HCT116 (cell line): ENCODE measurements around the gene YIPF3. TPM values are rescaled to one million over a fixed set of nuclear protein-coding genes. Genes with fewer than 3 reads are reported as not detected.

Experiments
- ATAC-seq: fragments of 200-7000 bp; cut with Tn5 transposase; 2 replicates; pipeline ENCODE4 v1.9.1; 2020; ENCODE audit warnings: mild to moderate bottlenecking, moderate library complexity
- BruUV-seq: library from RNA; stranded (reverse); fragments of 400-500 nt; replicated peaks from 2 replicates; lab custom pipeline; 2021; lab: Mats Ljungman, UMichigan
- CTCF ChIA-PET: fragments of 300-600 bp; sonication (Branson Sonifier 250); formaldehyde crosslinking; loops from one replicate; lab custom pipeline; 2021; ENCODE audit warnings: antibody characterized with exemption; lab: Charles Lee
- POLR2A ChIA-PET: fragments of 300-600, 350-600 bp; sonication (Branson Sonifier 250); formaldehyde crosslinking; loops from one replicate; lab custom pipeline; 2021; ENCODE audit warnings: antibody characterized with exemption; lab: Charles Lee
- RAD21 ChIA-PET, 2 experiments: fragments of 300-600 bp; sonication (Branson Sonifier 250); formaldehyde crosslinking; loops; one replicate each; lab custom pipeline; 2023; ENCODE audit warnings: low total read pairs in 2 of 2; ENCODE audit not compliant: uncharacterized antibody in 2 of 2, unreplicated experiment in 2 of 2, low non-redundant PET in 1 of 2; lab: Charles Lee
- DNase-seq: peaks from one replicate; pipeline ENCODE4 v3.0.0-alpha.2; 2010; ENCODE audit warnings: low read depth, low spot score
- H2AFZ ChIP-seq: fragments of 200-600 bp; shearing (Covaris generic), sonication (generic); 2 replicates; pipeline ENCODE4 v1.6.1; 2017; ENCODE audit warnings: low read depth, mixed run types, mixed read lengths, antibody characterized with exemption, low read length; ENCODE audit not compliant: poor library complexity, severe bottlenecking
- H3K27ac ChIP-seq: 2 replicates; pipeline ENCODE4 v1.5.1; 2012; ENCODE audit warnings: low read depth, low read length
- H3K27me3 ChIP-seq: fragments of 200-600 bp; sonication (generic); 2 replicates; pipeline ENCODE4 v1.6.1; 2016; ENCODE audit warnings: mixed run types, low read length, mixed read lengths; ENCODE audit not compliant: insufficient read depth
- H3K36me3 ChIP-seq, 2 experiments: fragments of 200-500 bp in 1 of 2; fragments of 200-600 bp in 1 of 2; sonication (Bioruptor generic) in 1 of 2; sonication (generic) in 1 of 2; 2 replicates each; pipeline versions ENCODE4 v1.5.1 to v1.6.1; 2014 to 2016; ENCODE audit warnings: low read length in 2 of 2, inconsistent platforms in 1 of 2, mixed read lengths in 1 of 2, mixed run types in 1 of 2; ENCODE audit not compliant: insufficient read depth in 2 of 2, control insufficient read depth in 1 of 2
- H3K4me1 ChIP-seq, 2 experiments: fragments of 200-600 bp in 1 of 2; sonication (generic) in 1 of 2; 2 replicates each; pipeline versions ENCODE4 v1.5.1 to v1.6.1; 2012 to 2017; ENCODE audit warnings: low read length in 2 of 2, inconsistent platforms in 1 of 2, mild to moderate bottlenecking in 1 of 2, mixed read lengths in 1 of 2, mixed run types in 1 of 2, moderate library complexity in 1 of 2; ENCODE audit not compliant: insufficient read depth in 2 of 2, control insufficient read depth in 1 of 2
- H3K4me2 ChIP-seq: fragments of 200-600 bp; sonication (generic); 2 replicates; pipeline ENCODE4 v1.6.1; 2017; ENCODE audit warnings: mixed run types, low read length, mixed read lengths
- H3K4me3 ChIP-seq, 2 experiments: fragments of 200-600 bp in 1 of 2; sonication (generic) in 1 of 2; replicated peaks in 1 of 2; 2 replicates each; pipeline ENCODE4 v1.5.1; 2011 to 2016; ENCODE audit warnings: low read length in 2 of 2, control low read depth in 1 of 2, low read depth in 1 of 2, mild to moderate bottlenecking in 1 of 2, mixed read lengths in 1 of 2, mixed run types in 1 of 2
- H3K79me2 ChIP-seq: fragments of 200-600 bp; sonication (generic); 2 replicates; pipeline ENCODE4 v1.6.1; 2017; ENCODE audit warnings: mild to moderate bottlenecking, mixed run types, low read length, moderate library complexity, mixed read lengths; ENCODE audit not compliant: insufficient read depth
- H3K9ac ChIP-seq: fragments of 200-600 bp; sonication (generic); 2 replicates; pipeline ENCODE4 v1.6.1; 2016; ENCODE audit warnings: low read length, mixed read lengths
- H3K9me2 ChIP-seq: fragments of 200-600 bp; sonication (generic), shearing (Covaris generic); 2 replicates; pipeline ENCODE4 v1.6.1; 2017; ENCODE audit warnings: mixed run types, mild to moderate bottlenecking, moderate library complexity; ENCODE audit not compliant: insufficient read depth
- H3K9me3 ChIP-seq, 2 experiments: fragments of 200-500 bp in 1 of 2; fragments of 200-600 bp in 1 of 2; sonication (Bioruptor generic) in 1 of 2; sonication (generic) in 1 of 2; 2 replicates each; pipeline ENCODE4 v1.6.1; 2014 to 2017; ENCODE audit warnings: low read length in 2 of 2, mixed read lengths in 2 of 2, inconsistent platforms in 1 of 2, low read depth in 1 of 2, mild to moderate bottlenecking in 1 of 2, mixed run types in 1 of 2, moderate library complexity in 1 of 2; ENCODE audit not compliant: control insufficient read depth in 1 of 2, insufficient read depth in 1 of 2
- H4K20me1 ChIP-seq: fragments of 200-600 bp; sonication (generic), shearing (Covaris generic); 2 replicates; pipeline ENCODE4 v1.6.1; 2017; ENCODE audit warnings: mixed run types, mild to moderate bottlenecking, moderate library complexity; ENCODE audit not compliant: insufficient read depth
- ATF3 ChIP-seq: IDR thresholded peaks from 2 replicates; pipeline ENCODE4 v1.6.1; 2012
- CBX3 ChIP-seq: IDR thresholded peaks from 2 replicates; pipeline ENCODE4 v1.6.1; 2012; ENCODE audit warnings: low read depth
- CEBPB ChIP-seq: IDR thresholded peaks from 2 replicates; pipeline ENCODE4 v1.6.1; 2012; ENCODE audit warnings: low read depth
- EGR1 ChIP-seq: IDR thresholded peaks from 2 replicates; pipeline ENCODE4 v1.6.1; 2012; ENCODE audit warnings: low read depth
- ELF1 ChIP-seq: IDR thresholded peaks from 2 replicates; pipeline ENCODE4 v1.6.1; 2012; ENCODE audit warnings: low read depth, borderline replicate concordance
- FOSL1 ChIP-seq: IDR thresholded peaks from 2 replicates; pipeline ENCODE4 v1.6.1; 2012; ENCODE audit warnings: low read depth
- MAX ChIP-seq: IDR thresholded peaks from 2 replicates; pipeline ENCODE4 v1.6.1; 2012
- POLR2AphosphoS5 ChIP-seq: IDR thresholded peaks from 2 replicates; pipeline ENCODE4 v1.6.1; 2011; ENCODE audit warnings: mild to moderate bottlenecking, low read depth, low read length, moderate library complexity
- RAD21 ChIP-seq: IDR thresholded peaks from 2 replicates; pipeline ENCODE4 v1.6.1; 2012; ENCODE audit warnings: low read depth, mild to moderate bottlenecking
- REST ChIP-seq: IDR thresholded peaks from 2 replicates; pipeline ENCODE4 v1.6.1; 2012; ENCODE audit warnings: low read depth
- SP1 ChIP-seq: IDR thresholded peaks from 2 replicates; pipeline ENCODE4 v1.6.1; 2012; ENCODE audit warnings: low read depth
- SRF ChIP-seq: IDR thresholded peaks from 2 replicates; pipeline ENCODE4 v1.6.1; 2012; ENCODE audit warnings: low read depth
- YY1 ChIP-seq: IDR thresholded peaks from 2 replicates; pipeline ENCODE4 v1.6.1; 2011; ENCODE audit warnings: low read length, low read depth, moderate library complexity, mild to moderate bottlenecking; ENCODE audit not compliant: insufficient replicate concordance; ENCODE audit errors: extremely low read depth
- ZBTB33 ChIP-seq: IDR thresholded peaks from 2 replicates; pipeline ENCODE4 v1.6.1; 2011; ENCODE audit warnings: mild to moderate bottlenecking, low read length, moderate library complexity; ENCODE audit not compliant: insufficient replicate concordance; ENCODE audit errors: extremely low read depth
- ZFX ChIP-seq: fragments of 450-650 bp; IDR thresholded peaks from 2 replicates; pipeline ENCODE4 v1.6.1; 2017
- ZNF274 ChIP-seq: fragments of 200-500 bp; sonication (Bioruptor generic); IDR thresholded peaks from 2 replicates; pipeline ENCODE4 v1.6.1; 2014; ENCODE audit warnings: mild to moderate bottlenecking, low read depth, low read length, inconsistent platforms
- intact Hi-C: fragments of 100-400 bp; cut with micrococcal nuclease; formaldehyde crosslinking; loops from 2 replicates; pipeline ENCODE4 v1.10.0; 2022
- total RNA-seq: library from RNA; stranded (reverse); gene quantifications from one replicate; pipeline ENCODE4 v1.2.1, GENCODE V29; 2021; ENCODE audit not compliant: unreplicated experiment

Gene YIPF3
- total RNA-seq, 1 experiment from 2014 or later = 84.5 TPM

- no peak for TF ChIP-seq REST
- no peak for TF ChIP-seq SRF
- TF ChIP-seq CEBPB = no peak
- no peak for TF ChIP-seq ZNF274
- no peak for TF ChIP-seq ELF1
- TF ChIP-seq MAX = no peak
- no peak for TF ChIP-seq FOSL1
- TF ChIP-seq ZFX = no peak
- TF ChIP-seq EGR1 = no peak
- no peak for TF ChIP-seq YY1
- TF ChIP-seq SP1 = no peak
- TF ChIP-seq ATF3 = no peak
- no peak for TF ChIP-seq RAD21
- no peak for TF ChIP-seq POLR2AphosphoS5
Measured at GRCh38 chr6:43521836-43522235, 5.1 kb upstream of the YIPF3 start (continued).

- H3K4me1 ChIP-seq = peaks cover 14 to 20% of the 10 kb centered on the region in 2 experiments; a peak in 3 of 4 replicates
- no peaks in the 10 kb centered on the region for H3K9me2 ChIP-seq
- H3K27ac ChIP-seq = no peak overlapping the region
- H3K4me3 ChIP-seq = no peak overlapping the region
- ChIA-PET CTCF (no interaction called here), RAD21 (no interaction called here), POLR2A (no interaction called here)
- 0 out of 2 replicates have a peak, but pooled peaks cover 3% of the 10 kb centered on the region for H4K20me1 ChIP-seq
- H2AFZ ChIP-seq = no peak overlapping the region
- ATAC-seq (no peak), DNase-seq (no peak)
- no peaks in the 10 kb centered on the region for H3K27me3 ChIP-seq
- no peaks in the 10 kb centered on the region for H3K9me3 ChIP-seq
- no peak for TF ChIP-seq CBX3
- no peak for TF ChIP-seq ZBTB33
- TF ChIP-seq RAD21 = no peak
- no peak for TF ChIP-seq SP1
- H3K9ac ChIP-seq = no peak overlapping the region
- H3K36me3 ChIP-seq = peaks cover 48 to 66% of the 10 kb centered on the region in 2 experiments
- intact Hi-C loops = no loop called here
- no TSS peak for BruUV-seq
- no peak overlapping the region for H3K4me2 ChIP-seq
- H3K79me2 ChIP-seq = peaks cover 55% of the 10 kb centered on the region
Measured at GRCh38 chr6:43520097-43520496, 3.4 kb upstream of the YIPF3 start.
